ENCODE data around the gene SGTA.
"Not testable (repeated sequence)": the region's sequence is repeated elsewhere in the genome, so short reads cannot be mapped to it uniquely, and the experiment has no call there.

Gene SGTA

DNA sequence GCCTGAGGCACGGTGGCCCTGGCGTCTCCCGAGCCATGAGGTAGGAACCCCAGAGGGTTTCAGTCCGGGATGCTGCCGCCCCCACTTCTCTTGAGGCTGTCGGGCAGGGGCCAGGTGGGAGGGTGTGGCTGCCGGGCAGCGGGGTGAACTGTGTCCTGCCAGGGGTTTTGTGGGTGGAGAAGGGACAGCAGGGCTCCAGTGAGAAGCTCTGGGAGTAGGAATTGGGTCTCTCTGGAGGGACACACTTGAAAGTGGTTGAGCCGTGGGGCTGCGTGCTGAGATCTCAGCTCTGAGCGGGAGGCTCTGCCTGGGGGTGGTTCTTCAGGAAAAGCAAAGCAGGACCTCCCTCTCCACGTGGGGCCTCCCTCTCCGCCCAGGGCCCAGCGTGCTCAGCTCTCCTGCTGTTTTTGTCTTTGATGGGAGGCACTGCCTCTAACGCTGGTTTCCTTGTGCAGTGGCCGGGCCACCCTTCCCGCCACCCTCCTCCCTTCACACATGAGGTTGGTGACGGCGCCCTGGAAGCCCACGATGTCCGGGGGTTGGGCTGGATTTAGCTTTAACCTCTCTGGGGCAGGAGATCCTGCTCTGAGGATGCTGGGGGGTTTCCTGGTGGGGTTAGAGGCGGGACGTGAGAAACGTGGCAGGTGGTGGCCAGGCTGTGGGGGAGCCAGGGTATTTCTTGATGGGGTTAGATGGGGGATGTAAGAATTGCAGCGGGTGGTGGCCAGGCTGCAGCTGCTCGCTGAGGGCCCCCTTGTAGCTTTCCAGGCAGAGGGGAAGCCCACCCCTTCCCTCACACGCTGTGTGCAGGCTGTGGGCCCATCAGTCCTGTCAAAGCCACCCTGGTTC is 21.3 kb upstream of the SGTA start:
- Mint-ChIP-seq H3K4me3 (no peak overlapping the region), H3K36me3 (peaks cover 46% of the 10 kb centered on the region), H3K4me1 (peaks cover 18% of the 10 kb centered on the region), H3K27ac (no peak overlapping the region), H3K9me3 (no peaks in the 10 kb centered on the region)
- DNase-seq (ENCODE audit: low spot score in 2 of 2), result no peak
- no peak for ATAC-seq

DNA sequence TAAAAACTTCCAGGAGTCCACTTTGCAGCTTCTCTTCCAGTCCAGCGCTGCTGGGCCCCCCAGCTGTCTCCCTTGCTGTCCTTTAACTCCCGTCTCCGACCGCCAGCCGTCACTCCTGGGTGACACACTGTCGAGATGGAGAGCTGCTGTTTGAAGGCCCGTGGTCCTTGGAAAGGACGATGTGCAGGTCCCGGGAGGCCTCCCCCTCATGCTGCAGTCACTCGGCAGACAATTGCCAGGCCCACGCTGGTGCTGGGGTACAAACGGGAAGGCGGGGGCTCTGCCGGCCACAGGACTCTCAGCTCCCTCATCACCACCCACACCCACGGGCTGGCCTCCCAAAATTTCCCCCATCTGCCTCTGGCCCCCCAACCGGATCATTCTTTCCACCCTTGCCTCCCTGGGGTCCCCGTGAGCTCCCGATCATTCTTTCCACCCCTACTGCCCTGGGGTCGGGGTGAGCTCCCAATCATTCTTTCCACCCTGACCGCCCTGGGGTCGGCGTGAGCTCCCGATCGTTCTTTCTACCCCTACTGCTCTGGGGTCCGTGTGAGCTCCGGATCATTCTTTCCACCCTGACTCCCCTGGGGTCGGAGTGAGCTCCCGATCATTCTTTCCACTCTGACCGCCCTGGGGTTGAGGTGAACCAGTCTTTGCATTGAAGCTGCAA is 20.5 kb upstream of the SGTA start:
- no peak overlapping the region for H3K4me3 Mint-ChIP-seq
- H3K27ac Mint-ChIP-seq, result no peak overlapping the region
- H3K4me1 Mint-ChIP-seq, result peaks cover 18% of the 10 kb centered on the region
- peaks cover 41% of the 10 kb centered on the region for H3K36me3 Mint-ChIP-seq
- DNase-seq (ENCODE audit: low spot score in 2 of 2), result no peak
- no peak for ATAC-seq
- no peaks in the 10 kb centered on the region for H3K9me3 Mint-ChIP-seq

DNA sequence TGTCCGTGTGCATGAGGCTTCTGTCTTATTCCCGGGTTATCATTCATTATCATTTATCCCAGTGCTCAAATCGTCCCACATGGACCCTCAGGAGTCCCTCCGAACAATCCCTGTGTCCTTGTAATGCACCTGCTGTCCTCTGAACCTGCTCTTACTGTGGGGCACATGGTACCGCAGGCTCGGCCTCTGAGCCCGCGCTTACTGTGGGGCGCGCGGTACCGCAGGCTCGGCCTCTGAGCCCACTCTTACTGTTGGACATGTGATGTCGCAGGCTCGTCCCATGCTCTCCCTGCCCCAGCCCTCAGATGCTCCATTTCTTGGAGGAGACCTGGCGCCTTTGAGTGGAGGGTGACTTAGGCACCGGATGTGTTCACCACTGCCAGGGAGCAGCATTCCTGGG is 19.8 kb upstream of the SGTA start:
- peaks cover 47% of the 10 kb centered on the region for H3K36me3 Mint-ChIP-seq
- H3K9me3 Mint-ChIP-seq, result no peaks in the 10 kb centered on the region
- no peak for DNase-seq (ENCODE audit: low spot score in 2 of 2)
- no peak overlapping the region for H3K4me3 Mint-ChIP-seq
- no peak overlapping the region for H3K27ac Mint-ChIP-seq
- no peak for ATAC-seq
- H3K4me1 Mint-ChIP-seq, result peaks cover 18% of the 10 kb centered on the region

DNA sequence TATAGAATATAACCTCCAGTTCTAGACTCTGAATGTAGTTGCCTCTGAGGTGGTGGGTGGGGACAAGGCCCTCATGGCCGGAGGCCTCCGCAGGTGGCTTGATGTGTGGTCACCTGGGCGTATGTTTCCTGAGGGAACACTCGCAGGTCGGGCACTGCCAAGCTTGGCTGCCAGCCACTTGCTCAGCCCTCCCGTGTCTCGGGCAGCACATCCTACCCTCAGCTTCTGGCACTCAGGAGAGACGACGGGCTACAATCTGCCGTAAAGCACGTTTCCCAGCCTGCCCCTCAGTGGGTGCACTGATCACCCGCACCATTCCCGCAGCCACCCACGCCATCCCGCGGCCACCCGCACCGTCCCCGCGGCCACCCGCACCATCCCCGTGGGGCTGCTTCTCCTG is 17.4 kb upstream of the SGTA start:
- H3K4me1 Mint-ChIP-seq, result peaks cover 18% of the 10 kb centered on the region
- H3K4me3 Mint-ChIP-seq, result no peak overlapping the region
- peaks cover 69% of the 10 kb centered on the region for H3K36me3 Mint-ChIP-seq
- DNase-seq (ENCODE audit: low spot score in 2 of 2) (no peak), ATAC-seq (no peak)
- no peaks in the 10 kb centered on the region for H3K9me3 Mint-ChIP-seq
- H3K27ac Mint-ChIP-seq, result no peak overlapping the region

DNA sequence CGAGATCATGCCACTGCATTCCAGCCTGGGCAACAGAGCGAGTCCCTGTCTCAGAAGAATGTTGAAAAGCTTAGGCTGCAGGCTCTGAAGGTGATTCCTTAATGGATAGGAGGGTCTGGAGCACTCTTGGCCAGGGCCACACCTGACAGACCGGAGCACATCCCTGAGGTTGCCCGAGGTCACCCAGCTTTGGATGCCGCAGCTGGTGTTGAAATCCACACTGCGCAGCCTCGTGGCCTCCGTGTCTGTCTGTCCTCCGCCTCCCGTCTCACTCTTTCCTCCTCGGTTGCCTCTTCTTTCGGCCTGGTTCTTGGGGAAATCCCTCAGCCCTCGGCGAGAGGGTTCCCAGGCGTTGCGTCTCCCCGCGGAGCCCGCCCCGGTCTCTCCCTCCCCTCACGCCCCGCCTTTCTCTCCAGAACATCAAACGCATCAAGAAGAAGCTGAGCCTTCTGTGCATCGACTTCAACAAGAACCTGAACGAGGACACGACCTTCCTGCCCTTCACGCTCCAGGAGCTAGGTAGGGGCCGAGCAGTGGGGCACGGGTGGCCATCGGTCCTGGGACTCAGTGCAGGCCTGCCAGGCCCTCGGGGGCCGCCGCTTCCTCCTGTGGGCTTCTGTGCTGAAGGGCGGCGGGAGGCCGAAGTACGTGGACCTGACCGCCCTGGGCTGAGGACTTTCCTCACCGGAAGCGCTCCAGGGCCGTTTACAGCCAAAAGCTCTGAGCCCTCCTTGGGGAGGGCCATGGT is 16.4 kb upstream of the SGTA start:
- H3K4me1 Mint-ChIP-seq, result peaks cover 18% of the 10 kb centered on the region
- H3K36me3 Mint-ChIP-seq, result peaks cover 75% of the 10 kb centered on the region
- no peak for DNase-seq (ENCODE audit: low spot score in 2 of 2)
- no peaks in the 10 kb centered on the region for H3K9me3 Mint-ChIP-seq
- no peak overlapping the region for H3K4me3 Mint-ChIP-seq
- ATAC-seq, result no peak
- no peak overlapping the region for H3K27ac Mint-ChIP-seq

DNA sequence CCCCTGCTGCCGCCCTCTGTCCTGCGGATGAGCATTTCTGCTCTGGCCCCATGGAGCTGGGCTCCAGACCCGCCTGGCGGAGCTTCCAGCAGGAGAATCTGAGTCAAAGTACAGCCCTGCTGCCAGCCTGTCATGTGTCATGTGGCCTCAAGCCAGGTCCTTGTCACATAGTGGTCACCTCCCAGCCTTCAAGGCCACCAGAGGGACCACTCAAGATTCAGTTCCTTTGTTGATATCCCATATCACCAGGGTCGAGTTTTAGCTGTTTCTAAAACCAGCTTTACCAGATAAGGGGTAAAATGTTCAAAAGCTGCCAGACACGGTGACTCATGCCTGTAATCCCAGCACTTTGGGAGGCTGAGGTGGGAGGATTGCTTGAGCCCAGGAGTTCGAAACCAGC is 15.7 kb upstream of the SGTA start:
- no peak overlapping the region for H3K4me3 Mint-ChIP-seq
- no peaks in the 10 kb centered on the region for H3K9me3 Mint-ChIP-seq
- H3K27ac Mint-ChIP-seq, result no peak overlapping the region
- no peak for ATAC-seq
- H3K36me3 Mint-ChIP-seq, result peaks cover 78% of the 10 kb centered on the region
- H3K4me1 Mint-ChIP-seq, result peaks cover 10% of the 10 kb centered on the region
- no peak for DNase-seq (ENCODE audit: low spot score in 2 of 2)

DNA sequence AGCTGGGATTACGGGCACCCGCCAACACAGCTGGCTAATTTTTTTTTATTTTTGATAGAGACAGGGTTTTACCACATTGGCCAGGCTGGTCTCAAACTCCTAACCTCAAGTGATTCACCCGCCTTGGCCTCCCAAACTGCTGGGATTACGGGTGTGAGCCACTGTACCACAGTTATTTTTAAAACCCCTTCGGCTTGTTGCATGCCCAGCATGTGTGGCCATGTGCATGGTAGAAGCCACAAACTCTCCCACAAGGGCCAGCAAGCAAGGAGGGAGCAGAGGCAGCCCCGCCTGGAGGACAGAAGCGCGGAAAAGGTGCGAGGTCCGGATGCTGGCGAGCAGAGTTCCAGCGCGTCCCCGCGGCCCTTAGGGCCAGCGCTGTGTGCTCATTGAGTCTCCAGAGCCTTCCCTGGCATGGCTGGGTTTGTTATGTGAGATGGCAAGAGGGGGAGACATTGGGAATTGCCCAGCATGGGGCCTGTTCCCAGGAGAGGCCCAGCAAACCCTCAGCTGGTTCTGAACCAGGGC is 15.1 kb upstream of the SGTA start:
- DNase-seq (ENCODE audit: low spot score in 2 of 2) (no peak), ATAC-seq (no peak)
- Mint-ChIP-seq H3K36me3 (peaks cover 77% of the 10 kb centered on the region), H3K4me3 (no peak overlapping the region), H3K27ac (no peak overlapping the region), H3K4me1 (peaks cover 8% of the 10 kb centered on the region), H3K9me3 (no peaks in the 10 kb centered on the region)

DNA sequence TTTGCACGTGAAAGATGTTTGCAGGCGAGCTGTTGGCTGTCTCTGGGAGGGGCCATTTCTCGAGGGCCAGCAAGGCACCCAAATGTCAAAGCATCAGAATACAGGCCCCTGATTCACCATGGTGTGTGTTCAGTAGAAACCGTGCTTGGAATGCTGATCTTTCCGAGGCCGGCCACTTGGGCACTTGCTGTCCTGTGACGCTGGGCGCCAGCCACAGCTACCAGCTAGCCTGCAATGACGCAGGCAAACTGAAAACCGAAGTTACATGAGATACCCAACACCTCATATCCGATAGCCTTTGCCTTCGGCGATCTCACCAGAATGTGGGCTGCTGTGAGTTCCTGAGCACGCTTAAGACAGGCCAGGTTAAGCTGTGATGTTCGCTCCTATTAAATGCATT is 14.2 kb upstream of the SGTA start:
- H3K9me3 Mint-ChIP-seq, result no peaks in the 10 kb centered on the region
- H3K27ac Mint-ChIP-seq, result no peak overlapping the region
- no peak overlapping the region for H3K4me3 Mint-ChIP-seq
- ATAC-seq (no peak), DNase-seq (ENCODE audit: low spot score in 2 of 2) (no peak)
- no peaks in the 10 kb centered on the region for H3K4me1 Mint-ChIP-seq
- H3K36me3 Mint-ChIP-seq, result peaks cover 80% of the 10 kb centered on the region

DNA sequence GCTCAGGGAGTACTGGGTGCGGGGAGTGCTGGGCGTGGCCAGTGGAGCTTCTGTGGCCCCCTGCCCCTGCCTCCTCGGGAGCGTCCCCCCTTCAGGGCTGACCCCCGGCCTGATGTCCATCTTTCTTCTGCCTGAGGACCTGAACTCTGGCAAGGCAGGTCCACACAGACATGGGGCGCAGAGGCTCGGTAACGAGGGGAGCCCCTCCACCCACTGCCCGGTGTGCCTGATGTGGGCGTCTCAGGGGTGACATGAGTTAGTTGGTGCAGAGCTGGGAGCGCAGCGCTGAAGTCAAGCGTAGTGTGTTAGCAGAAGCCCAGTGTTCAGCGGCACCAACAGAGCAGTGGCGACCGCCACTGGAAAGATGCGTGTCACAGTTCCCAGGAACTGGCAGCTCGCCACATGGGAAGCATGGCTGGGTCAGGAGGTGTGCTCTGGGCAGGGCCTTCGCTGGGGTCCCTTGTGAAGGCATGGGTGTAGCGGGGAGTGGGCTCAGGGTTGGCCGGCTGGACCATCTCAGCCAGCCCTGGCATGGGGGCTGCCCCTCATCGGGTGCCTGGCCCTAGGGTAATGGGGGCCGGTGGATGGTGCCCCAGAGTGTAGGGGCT is 13.7 kb upstream of the SGTA start:
- H3K4me1 Mint-ChIP-seq, result no peaks in the 10 kb centered on the region
- ATAC-seq, result peak; percentile 25
- H3K36me3 Mint-ChIP-seq, result peaks cover 81% of the 10 kb centered on the region
- DNase-seq (ENCODE audit: low spot score in 2 of 2), result no peak
- H3K9me3 Mint-ChIP-seq, result no peaks in the 10 kb centered on the region
- no peak overlapping the region for H3K4me3 Mint-ChIP-seq
- no peak overlapping the region for H3K27ac Mint-ChIP-seq

DNA sequence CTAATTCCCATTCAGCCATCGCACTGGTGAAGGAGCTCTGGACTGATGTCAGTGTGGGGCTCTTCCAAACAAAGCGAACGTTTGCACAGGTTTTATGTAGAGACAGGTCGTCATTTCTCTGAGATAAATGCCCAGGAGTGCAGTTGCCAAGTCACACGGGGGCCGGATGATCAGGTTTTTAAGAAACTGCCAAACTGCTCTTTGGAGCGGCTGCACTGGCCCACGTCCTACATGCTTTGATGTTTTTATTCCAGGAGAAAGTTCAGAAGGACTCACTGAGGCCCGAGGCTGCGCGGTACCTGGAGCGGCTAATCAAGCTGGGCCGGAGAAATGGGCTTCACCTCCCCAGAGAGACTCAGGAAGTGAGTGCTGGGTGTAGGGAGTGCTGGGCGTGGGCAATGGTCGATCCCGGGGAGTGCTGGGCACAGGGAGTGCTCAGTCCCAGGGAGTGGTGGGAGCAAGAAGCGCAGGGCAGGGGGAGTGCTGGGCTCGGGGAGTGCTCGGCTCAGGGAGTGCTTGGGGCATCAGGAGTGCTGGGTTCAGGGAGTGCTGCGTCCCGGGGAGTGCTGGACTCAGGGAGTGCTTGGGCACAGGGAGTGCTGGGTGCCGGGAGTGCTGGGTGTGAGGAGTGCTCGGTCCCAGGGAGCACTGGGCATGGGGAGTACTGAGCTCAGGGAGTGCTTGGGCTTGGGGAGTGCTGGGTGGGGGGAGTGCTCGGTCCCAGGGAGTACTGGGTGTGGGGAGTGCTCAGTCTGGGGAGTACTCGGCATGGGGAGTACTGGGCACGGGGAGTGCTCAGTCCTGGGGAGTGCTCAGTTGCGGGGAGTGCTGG is 13.0 kb upstream of the SGTA start:
- no peak overlapping the region for H3K4me3 Mint-ChIP-seq
- no peaks in the 10 kb centered on the region for H3K9me3 Mint-ChIP-seq
- DNase-seq (ENCODE audit: low spot score in 2 of 2) (no peak), ATAC-seq (no peak)
- H3K36me3 Mint-ChIP-seq, result peaks cover 81% of the 10 kb centered on the region
- H3K27ac Mint-ChIP-seq, result no peak overlapping the region
- no peaks in the 10 kb centered on the region for H3K4me1 Mint-ChIP-seq

DNA sequence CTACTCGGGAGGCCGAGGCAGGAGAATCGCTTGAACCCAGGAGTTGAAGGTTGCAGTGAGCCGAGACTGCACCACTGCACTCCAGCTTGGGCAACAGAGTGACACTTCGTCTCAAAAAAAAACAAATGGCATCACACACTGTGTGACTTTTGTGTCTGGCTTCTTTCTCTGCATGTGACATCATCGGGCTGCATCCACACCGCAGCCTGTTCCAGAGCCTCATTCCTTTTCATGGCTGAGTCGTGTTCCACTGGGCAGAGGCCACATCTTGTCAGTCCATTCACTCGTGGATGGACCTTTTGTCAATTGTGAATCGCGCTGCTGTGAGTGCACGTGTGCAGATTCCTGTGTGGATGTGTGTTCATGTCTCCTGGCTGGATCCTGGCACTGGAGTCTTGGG is 10.5 kb upstream of the SGTA start:
- no peak for DNase-seq (ENCODE audit: low spot score in 2 of 2)
- H3K36me3 Mint-ChIP-seq, result peaks cover 87% of the 10 kb centered on the region
- no peak for ATAC-seq
- peaks cover 11% of the 10 kb centered on the region for H3K4me1 Mint-ChIP-seq
- H3K9me3 Mint-ChIP-seq, result no peaks in the 10 kb centered on the region
- no peak overlapping the region for H3K4me3 Mint-ChIP-seq
- no peak overlapping the region for H3K27ac Mint-ChIP-seq

DNA sequence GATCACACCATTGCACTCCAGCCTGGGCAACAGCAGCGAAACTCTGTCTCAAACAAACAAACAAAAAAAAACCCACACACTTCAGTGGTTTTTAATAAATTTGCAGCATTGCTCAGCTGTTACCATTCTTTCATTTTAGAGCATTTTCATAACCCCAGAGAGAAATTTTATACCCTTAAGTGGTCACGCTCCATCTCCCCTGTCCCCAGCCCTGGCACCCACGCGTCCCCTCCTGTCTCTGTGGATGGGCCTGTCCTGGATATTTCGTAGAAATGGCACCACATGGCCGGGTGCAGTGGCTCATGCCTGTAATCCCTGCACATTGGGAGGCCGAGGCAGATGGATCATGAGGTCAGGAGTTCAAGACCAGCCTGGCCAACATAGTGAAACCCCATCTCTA is 10.1 kb upstream of the SGTA start:
- peaks cover 11% of the 10 kb centered on the region for H3K4me1 Mint-ChIP-seq
- H3K27ac Mint-ChIP-seq, result no peak overlapping the region
- DNase-seq (ENCODE audit: low spot score in 2 of 2) (no peak), ATAC-seq (no peak)
- no peak overlapping the region for H3K4me3 Mint-ChIP-seq
- H3K9me3 Mint-ChIP-seq, result no peaks in the 10 kb centered on the region
- peaks cover 84% of the 10 kb centered on the region for H3K36me3 Mint-ChIP-seq

DNA sequence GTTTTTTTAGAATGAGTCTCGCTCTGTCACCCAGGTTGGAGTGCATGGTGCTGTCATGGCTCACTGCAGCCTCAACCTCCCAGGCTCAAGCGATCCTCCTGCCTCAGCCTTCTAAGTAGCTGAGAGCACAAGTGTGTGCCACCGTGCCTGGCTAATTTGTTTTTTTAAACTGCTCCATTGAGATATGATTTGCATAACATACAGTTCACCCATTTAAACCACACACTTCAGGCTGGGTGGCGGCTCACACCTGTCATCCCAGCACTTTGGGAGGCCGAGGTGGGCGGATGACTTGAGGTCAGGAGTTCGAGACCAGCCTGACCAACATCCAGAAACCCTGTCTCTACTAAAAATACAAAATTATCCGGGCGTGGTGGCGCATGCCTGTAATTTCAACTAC is 9.6 kb upstream of the SGTA start:
- not testable (repeated sequence) for DNase-seq (ENCODE audit: low spot score in 2 of 2); H3K9me3 Mint-ChIP-seq; H3K27ac Mint-ChIP-seq; ATAC-seq; H3K4me3 Mint-ChIP-seq
- H3K4me1 Mint-ChIP-seq, result peaks cover 11% of the 10 kb centered on the region
- H3K36me3 Mint-ChIP-seq, result peaks cover 84% of the 10 kb centered on the region

DNA sequence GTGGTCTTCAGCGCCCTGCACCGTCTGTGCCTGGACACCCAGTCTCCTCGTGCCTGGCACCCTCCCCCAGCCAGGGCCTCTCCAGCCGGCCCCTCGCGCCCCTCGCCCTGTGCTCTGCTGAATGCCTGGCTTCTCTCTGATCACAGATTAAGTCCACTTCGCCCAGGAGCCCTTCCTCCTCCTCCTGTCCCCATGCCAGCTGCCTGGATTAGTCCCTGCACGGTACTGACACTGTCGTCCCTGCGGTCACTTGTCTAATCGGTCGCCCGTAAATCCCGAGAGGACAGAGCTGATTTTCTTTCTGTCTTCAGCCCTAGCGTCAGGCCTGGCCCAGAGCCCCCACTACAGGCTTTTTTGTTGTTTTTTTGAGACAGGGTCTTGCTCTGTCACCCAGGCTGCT is 8.8 kb upstream of the SGTA start:
- peaks cover 78% of the 10 kb centered on the region for H3K36me3 Mint-ChIP-seq
- no peaks in the 10 kb centered on the region for H3K9me3 Mint-ChIP-seq
- no peak for DNase-seq (ENCODE audit: low spot score in 2 of 2)
- ATAC-seq, result no peak
- H3K4me1 Mint-ChIP-seq, result peaks cover 17% of the 10 kb centered on the region
- H3K4me3 Mint-ChIP-seq, result no peak overlapping the region
- peak overlapping the region; percentile 35 for H3K27ac Mint-ChIP-seq

Measured in stimulated activated effector memory CD8-positive, alpha-beta T cell treated with anti-CD3 and anti-CD28 coated beads, Interleukin-12 subunit alpha, Interleukin-12 subunit beta, amount 100 ng/mL, for 72 hours (primary cell).